ENCODE measurements around the gene TRAF3. TPM values are rescaled to one million over a fixed set of nuclear protein-coding genes. Genes with fewer than 3 reads are reported as not detected.
"Not testable (repeated sequence)": the region's sequence is repeated elsewhere in the genome, so short reads cannot be mapped to it uniquely, and the experiment has no call there.

Gene TRAF3
- total and polyA plus RNA-seq, 10 donors, result 11.1 to 61.5 (median 39.1) TPM

DNA sequence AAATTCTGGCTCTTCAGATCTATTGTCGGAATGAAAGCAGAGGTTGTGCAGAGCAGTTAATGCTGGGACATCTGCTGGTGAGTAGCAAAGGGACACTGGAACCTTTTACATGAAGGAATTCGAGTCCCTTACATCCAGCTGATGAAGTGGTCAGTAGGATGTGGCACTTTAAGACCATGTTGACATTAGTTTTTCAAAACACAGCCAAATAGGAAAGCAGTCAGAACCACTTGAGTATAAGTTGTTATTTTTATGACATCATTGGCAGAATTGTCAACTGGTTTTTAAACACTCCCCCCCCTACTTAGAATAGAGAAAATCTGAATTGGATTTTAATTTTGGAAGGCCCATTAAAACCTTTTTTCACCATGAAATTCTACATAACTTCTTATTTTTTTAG is 98.4 kb downstream of the TRAF3 start:
- H3K27me3 ChIP-seq (replicated peaks in 1 of 7), result no peaks in the 10 kb centered on the region
- H3K4me1 ChIP-seq, result peaks cover 0 to 15% (median 9%) of the 10 kb centered on the region in 6 donors
- intact Hi-C loops (cut with DNase I; ENCODE audit: low total_unique reads), result no loop called here
- H3K4me3 ChIP-seq, result no peak overlapping the region
- TF ChIP-seq, protein P1, sequence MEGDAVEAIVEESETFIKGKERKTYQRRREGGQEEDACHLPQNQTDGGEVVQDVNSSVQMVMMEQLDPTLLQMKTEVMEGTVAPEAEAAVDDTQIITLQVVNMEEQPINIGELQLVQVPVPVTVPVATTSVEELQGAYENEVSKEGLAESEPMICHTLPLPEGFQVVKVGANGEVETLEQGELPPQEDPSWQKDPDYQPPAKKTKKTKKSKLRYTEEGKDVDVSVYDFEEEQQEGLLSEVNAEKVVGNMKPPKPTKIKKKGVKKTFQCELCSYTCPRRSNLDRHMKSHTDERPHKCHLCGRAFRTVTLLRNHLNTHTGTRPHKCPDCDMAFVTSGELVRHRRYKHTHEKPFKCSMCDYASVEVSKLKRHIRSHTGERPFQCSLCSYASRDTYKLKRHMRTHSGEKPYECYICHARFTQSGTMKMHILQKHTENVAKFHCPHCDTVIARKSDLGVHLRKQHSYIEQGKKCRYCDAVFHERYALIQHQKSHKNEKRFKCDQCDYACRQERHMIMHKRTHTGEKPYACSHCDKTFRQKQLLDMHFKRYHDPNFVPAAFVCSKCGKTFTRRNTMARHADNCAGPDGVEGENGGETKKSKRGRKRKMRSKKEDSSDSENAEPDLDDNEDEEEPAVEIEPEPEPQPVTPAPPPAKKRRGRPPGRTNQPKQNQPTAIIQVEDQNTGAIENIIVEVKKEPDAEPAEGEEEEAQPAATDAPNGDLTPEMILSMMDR (IDR thresholded peaks at IDR 0.05 in 8 of 11, conservative IDR thresholded peaks at IDR 0.05 in 3 of 11), result no peak
- TF ChIP-seq POLR2A (IDR thresholded peaks at IDR 0.05) (no peak), POLR2AphosphoS5 (IDR thresholded peaks at IDR 0.05) (no peak)
- no peak overlapping the region for H3K27ac ChIP-seq
- DNase-seq, result no peak
- 78 to 91% (median 86%) methylated on average over 2 of the region's 2 CpGs for WGBS, 5 donors
- peaks cover 0 to 99% (median 75%) of the 10 kb centered on the region in 6 donors for H3K36me3 ChIP-seq
- no peaks in the 10 kb centered on the region for H3K9me3 ChIP-seq

DNA sequence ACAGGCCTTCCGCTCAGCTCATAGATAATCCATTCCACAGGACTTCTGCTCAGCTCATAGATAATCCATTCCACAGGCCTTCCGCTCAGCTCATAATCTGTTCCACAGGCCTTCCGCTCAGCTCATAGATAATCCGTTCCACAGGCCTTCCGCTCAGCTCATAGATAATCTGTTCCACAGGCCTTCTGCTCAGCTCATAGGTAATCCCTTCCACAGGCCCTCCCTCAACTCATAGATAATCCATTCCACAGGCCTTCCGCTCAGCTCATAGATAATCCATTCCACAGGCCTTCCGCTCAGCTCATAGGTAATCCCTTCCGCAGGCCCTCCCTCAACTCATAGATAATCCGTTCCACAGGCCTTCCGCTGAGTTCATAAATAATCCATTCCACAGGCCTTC is 100.3 kb downstream of the TRAF3 start:
- H3K36me3 ChIP-seq, result peaks cover 0 to 99% (median 67%) of the 10 kb centered on the region in 6 donors
- intact Hi-C loops (cut with DNase I; ENCODE audit: low total_unique reads); H3K27ac ChIP-seq; DNase-seq; H3K27me3 ChIP-seq (replicated peaks in 1 of 7); H3K9me3 ChIP-seq; H3K4me3 ChIP-seq; H3K4me1 ChIP-seq: not testable (repeated sequence)
- WGBS, 5 donors, result 94 to 99% (median 97%) methylated on average over 10 of the region's 10 CpGs

DNA sequence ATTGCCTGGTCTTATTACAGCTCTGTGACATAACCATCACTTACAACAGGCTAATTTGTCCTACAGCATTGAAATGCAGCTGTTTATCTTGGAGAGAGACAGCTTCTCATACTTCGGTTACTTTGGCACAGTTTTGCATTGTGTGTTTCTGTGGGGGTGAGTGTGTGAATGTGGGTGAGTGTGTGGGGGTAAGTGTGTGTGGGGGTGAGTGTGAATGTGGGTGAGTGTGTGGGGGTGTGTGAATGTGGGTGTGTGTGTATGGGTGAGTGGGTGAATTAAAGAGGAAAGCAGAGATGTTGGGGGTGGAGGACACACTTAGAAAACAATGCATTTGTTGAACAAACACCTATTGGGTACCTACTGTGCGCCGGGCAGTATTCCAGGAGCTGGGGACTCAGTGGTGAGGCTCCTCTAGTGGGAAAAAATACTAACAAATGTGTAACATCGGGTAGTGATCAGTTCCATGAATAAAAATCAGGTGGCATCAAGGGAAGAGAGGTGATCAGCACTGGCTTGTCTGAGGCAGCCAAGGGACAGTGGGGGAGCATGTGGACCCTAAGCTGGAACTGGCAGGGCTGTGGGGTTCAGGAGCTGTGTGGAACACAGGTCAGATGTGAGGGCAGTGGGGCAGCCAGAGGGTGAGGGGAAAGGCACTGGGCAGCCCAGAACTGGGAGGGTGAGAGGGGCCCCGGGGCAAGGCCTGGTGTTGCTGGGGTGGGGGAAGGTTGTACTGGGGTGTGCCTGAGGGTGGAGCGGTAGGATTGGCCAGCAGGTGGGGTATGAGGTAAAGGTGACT is 101.1 kb downstream of the TRAF3 start:
- WGBS, 5 donors, result 82 to 94% (median 92%) methylated on average over 6 of the region's 6 CpGs
- DNase-seq, result no peak
- no peak for TF ChIP-seq POLR2A (IDR thresholded peaks at IDR 0.05)
- no peak for TF ChIP-seq POLR2AphosphoS5 (IDR thresholded peaks at IDR 0.05)
- TF ChIP-seq, protein P1 (IDR thresholded peaks at IDR 0.05 in 8 of 11, conservative IDR thresholded peaks at IDR 0.05 in 3 of 11), result no peak
- Histone ChIP-seq H3K36me3 (peaks cover 0 to 99% (median 61%) of the 10 kb centered on the region in 6 donors), H3K4me1 (no peaks in the 10 kb centered on the region), H3K9me3 (no peaks in the 10 kb centered on the region), H3K4me3 (no peak overlapping the region), H3K27ac (no peak overlapping the region), H3K27me3 (replicated peaks in 1 of 7) (no peaks in the 10 kb centered on the region)
- intact Hi-C loops (cut with DNase I; ENCODE audit: low total_unique reads), result no loop called here

DNA sequence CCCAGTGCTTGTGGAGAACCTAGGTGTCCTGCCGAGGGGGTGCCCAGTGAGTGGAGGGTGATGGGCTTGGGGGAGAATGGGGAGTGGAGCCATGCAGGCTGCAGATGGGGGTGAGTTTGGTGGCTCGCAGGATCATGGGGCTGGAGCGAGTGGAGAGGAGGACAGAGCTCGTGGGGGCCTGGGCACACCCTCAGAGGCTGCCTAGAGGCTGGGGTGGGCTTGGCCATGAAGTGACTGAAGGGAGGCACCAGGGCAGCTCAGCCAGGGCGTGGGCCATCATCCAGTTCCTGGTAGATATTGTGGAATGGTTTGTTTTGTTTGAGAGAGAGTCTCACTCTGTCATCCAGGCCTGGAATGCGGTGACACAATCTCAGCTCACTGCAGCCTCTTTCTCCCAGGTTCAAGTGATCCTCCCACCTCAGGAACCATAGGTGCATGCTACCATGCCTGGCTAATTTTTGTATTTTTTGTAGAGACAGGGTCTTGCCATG is 101.8 kb downstream of the TRAF3 start:
- H3K9me3 ChIP-seq, result no peaks in the 10 kb centered on the region

More for the DNA sequence above, 101.8 kb downstream of the TRAF3 start:
- H3K27me3 ChIP-seq (replicated peaks in 1 of 7), result no peaks in the 10 kb centered on the region
- TF ChIP-seq, protein P1 (IDR thresholded peaks at IDR 0.05 in 8 of 11, conservative IDR thresholded peaks at IDR 0.05 in 3 of 11), result no peak
- TF ChIP-seq POLR2A (IDR thresholded peaks at IDR 0.05) (no peak), POLR2AphosphoS5 (IDR thresholded peaks at IDR 0.05) (no peak)
- H3K27ac ChIP-seq, result no peak overlapping the region
- peaks cover 0 to 99% (median 62%) of the 10 kb centered on the region in 6 donors for H3K36me3 ChIP-seq
- no peak overlapping the region for H3K4me3 ChIP-seq
- intact Hi-C loops (cut with DNase I; ENCODE audit: low total_unique reads), result no loop called here
- DNase-seq, result no peak
- no peaks in the 10 kb centered on the region for H3K4me1 ChIP-seq
- WGBS, 5 donors, result 92 to 98% (median 97%) methylated on average over 6 of the region's 6 CpGs

Measured in spleen (tissue), 11 donors.